Esophagus muscularis mucosa (tissue), 4 donors: Measurements from ENCODE around the gene PLCG1.

Experiments
- EP300 ChIP-seq: sonication (generic); formaldehyde crosslinking; IDR thresholded peaks from one replicate; pipeline ENCODE4 v1.6.1; 2017; ENCODE audit warnings: antibody characterized with exemption
- POLR2A ChIP-seq: fragments of 450-650 bp; IDR thresholded peaks from one replicate; pipeline ENCODE4 v1.6.1; 2017; ENCODE audit warnings: antibody characterized with exemption, moderate library complexity, mild to moderate bottlenecking, low read depth
- POLR2AphosphoS5 ChIP-seq, 2 donors: sonication (generic); formaldehyde crosslinking; IDR thresholded peaks; one replicate each; pipeline ENCODE4 v1.6.1; 2017; ENCODE audit warnings: antibody characterized with exemption in 2 of 2
- TF ChIP-seq, protein P1 (sequence below), 3 experiments: fragments of 200-600 bp in 2 of 3; fragments of 450-650 bp in 1 of 3; sonication (generic) in 2 of 3; IDR thresholded peaks; one replicate each; pipeline ENCODE4 v1.5.1; 2017 to 2019; ENCODE audit warnings: antibody characterized with exemption in 3 of 3, mild to moderate bottlenecking in 2 of 3, moderate library complexity in 1 of 3

GRCh38 chr20:41167481-41168253 lies 30.3 kb downstream of the PLCG1 start:
- TF ChIP-seq, protein P1, sequence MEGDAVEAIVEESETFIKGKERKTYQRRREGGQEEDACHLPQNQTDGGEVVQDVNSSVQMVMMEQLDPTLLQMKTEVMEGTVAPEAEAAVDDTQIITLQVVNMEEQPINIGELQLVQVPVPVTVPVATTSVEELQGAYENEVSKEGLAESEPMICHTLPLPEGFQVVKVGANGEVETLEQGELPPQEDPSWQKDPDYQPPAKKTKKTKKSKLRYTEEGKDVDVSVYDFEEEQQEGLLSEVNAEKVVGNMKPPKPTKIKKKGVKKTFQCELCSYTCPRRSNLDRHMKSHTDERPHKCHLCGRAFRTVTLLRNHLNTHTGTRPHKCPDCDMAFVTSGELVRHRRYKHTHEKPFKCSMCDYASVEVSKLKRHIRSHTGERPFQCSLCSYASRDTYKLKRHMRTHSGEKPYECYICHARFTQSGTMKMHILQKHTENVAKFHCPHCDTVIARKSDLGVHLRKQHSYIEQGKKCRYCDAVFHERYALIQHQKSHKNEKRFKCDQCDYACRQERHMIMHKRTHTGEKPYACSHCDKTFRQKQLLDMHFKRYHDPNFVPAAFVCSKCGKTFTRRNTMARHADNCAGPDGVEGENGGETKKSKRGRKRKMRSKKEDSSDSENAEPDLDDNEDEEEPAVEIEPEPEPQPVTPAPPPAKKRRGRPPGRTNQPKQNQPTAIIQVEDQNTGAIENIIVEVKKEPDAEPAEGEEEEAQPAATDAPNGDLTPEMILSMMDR (IDR thresholded peaks at IDR 0.05): no peak
- TF ChIP-seq POLR2A (no peak), EP300 (no peak), POLR2AphosphoS5 (IDR thresholded peaks at IDR 0.05) (no peak)
